ENCODE data around the gene ENTHD1. TPM values are rescaled to one million over a fixed set of nuclear protein-coding genes. Genes with fewer than 3 reads are reported as not detected.

The ENTHD1 gene
- total RNA-seq, 1 donor from 2014 or later: not detected

DNA sequence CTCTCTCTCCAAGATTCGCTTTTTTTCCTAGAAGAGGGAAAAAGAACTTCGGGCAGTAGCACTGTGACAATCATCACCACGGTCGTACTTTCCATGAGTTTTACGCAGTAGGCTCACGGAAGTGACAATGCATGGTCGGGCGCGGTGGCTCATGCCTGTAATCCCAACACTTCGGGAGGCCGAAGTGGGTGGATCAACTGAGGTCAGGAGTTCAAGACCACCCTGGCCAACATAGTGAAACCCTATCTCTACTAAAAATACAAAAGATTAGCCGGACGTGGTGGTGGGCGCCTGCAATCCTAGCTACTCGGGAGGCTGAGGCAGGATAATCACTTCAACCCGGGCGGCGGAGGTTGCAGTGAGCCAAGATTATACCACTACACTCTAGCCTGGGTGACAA is 30.7 kb upstream of the ENTHD1 start:
- H3K27me3 Mint-ChIP-seq (ENCODE audit: low read depth): peaks cover 3% of the 10 kb centered on the region
- no peak overlapping the region for H3K27ac Mint-ChIP-seq (ENCODE audit: unreplicated experiment)
- no peak overlapping the region for H3K4me3 Mint-ChIP-seq
- no peaks in the 10 kb centered on the region for H3K9me3 Mint-ChIP-seq
- no peaks in the 10 kb centered on the region for H3K36me3 Mint-ChIP-seq (ENCODE audit: low read depth)
- peaks cover 9% of the 10 kb centered on the region for H3K4me1 Mint-ChIP-seq
- no peak for DNase-seq (ENCODE audit: low read depth, low spot score)
- TF ChIP-seq, protein P1, sequence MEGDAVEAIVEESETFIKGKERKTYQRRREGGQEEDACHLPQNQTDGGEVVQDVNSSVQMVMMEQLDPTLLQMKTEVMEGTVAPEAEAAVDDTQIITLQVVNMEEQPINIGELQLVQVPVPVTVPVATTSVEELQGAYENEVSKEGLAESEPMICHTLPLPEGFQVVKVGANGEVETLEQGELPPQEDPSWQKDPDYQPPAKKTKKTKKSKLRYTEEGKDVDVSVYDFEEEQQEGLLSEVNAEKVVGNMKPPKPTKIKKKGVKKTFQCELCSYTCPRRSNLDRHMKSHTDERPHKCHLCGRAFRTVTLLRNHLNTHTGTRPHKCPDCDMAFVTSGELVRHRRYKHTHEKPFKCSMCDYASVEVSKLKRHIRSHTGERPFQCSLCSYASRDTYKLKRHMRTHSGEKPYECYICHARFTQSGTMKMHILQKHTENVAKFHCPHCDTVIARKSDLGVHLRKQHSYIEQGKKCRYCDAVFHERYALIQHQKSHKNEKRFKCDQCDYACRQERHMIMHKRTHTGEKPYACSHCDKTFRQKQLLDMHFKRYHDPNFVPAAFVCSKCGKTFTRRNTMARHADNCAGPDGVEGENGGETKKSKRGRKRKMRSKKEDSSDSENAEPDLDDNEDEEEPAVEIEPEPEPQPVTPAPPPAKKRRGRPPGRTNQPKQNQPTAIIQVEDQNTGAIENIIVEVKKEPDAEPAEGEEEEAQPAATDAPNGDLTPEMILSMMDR (conservative IDR thresholded peaks at IDR 0.05): no peak

DNA sequence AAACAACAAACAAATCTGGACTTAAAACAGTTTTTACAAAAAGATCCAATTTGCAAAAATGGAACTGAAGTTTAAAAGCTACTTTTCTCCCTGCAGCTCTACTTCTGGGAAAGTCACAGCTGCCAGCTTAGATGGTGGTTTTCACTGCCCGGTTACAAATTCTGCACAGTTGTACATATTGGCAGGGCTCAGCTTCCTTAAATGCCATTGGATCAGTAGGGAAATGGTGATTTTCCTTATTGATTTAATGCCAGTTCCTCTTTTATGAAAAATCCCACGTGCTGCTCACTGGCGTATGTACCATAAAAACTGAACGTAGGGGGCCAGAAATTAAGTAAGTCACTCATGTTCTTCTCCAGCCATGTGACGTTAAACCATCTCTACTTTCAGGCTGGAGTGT is 30.1 kb upstream of the ENTHD1 start:
- H3K9me3 Mint-ChIP-seq: no peaks in the 10 kb centered on the region
- DNase-seq (ENCODE audit: low read depth, low spot score): no peak
- peaks cover 9% of the 10 kb centered on the region for H3K4me1 Mint-ChIP-seq
- H3K27ac Mint-ChIP-seq (ENCODE audit: unreplicated experiment): no peak overlapping the region
- TF ChIP-seq, protein P1 (conservative IDR thresholded peaks at IDR 0.05): no peak
- H3K27me3 Mint-ChIP-seq (ENCODE audit: low read depth): peaks cover 3% of the 10 kb centered on the region
- no peak overlapping the region for H3K4me3 Mint-ChIP-seq
- no peaks in the 10 kb centered on the region for H3K36me3 Mint-ChIP-seq (ENCODE audit: low read depth)

DNA sequence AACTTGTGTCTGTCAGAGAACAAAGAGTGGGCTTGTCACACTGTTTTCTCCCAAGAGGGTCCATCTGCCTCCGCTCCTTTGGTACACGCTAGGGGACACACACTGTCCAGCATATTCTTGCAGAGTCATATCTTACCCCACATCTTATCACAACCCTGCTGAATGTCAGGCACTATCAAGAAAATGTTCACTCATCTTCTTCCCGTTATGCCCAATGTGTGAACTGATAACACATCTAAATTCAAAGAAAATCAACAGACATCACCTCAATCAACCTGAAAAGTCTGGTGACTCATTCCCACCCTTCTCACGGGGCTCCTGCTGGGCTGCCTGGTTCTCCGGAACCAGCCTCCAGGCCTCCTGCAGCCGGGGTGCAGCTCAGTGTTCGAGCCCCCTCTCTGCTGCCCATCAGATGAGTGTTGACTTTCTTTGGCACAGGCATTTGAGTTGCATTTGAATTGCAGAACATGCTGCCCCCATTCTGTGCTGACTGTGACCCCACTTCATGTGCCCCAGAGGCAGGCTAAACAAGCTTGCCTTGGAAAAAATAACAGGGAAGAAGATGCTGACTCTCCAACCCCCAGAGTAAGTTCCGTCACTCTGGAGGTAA is 26.7 kb upstream of the ENTHD1 start:
- peaks cover 7% of the 10 kb centered on the region for H3K27me3 Mint-ChIP-seq (ENCODE audit: low read depth)
- H3K36me3 Mint-ChIP-seq (ENCODE audit: low read depth): no peaks in the 10 kb centered on the region
- no peak for DNase-seq (ENCODE audit: low read depth, low spot score)
- TF ChIP-seq, protein P1 (conservative IDR thresholded peaks at IDR 0.05): no peak
- H3K9me3 Mint-ChIP-seq: no peaks in the 10 kb centered on the region
- no peak overlapping the region for H3K27ac Mint-ChIP-seq (ENCODE audit: unreplicated experiment)
- H3K4me3 Mint-ChIP-seq: no peak overlapping the region
- H3K4me1 Mint-ChIP-seq: peaks cover 10% of the 10 kb centered on the region

DNA sequence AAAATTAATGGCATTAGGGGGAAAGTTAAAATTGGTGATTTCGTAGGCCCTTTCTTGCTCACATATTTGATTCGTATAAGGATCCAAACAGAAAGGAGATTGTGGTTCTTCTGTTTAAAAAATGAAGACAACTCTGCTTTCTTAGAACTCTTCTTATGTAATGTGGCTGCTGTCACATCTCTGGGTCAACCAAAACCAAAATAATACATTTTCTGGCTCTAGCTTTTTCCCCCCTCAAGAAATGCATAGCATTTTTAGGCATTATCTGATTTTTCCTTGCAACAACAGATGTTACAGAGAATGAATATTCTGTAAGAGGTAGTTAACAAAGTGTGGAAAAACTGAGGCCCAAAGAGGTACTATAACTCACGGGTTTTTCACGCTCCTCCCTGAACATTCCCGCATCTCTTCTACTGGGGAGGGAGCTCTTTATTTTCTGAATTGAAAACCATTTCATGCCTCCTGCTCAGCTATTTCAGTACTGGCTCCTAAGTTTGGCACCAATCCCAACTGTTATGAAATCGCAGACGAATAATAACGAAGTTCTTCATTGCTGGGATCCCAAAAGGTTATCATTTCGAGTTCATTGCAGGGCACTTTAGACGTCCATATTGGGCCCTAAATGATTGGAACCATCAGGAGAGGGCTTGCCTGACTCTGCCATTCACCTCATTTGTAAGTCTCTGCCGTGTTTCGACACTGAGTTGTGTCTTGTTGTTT is 24.4 kb upstream of the ENTHD1 start:
- Mint-ChIP-seq H3K4me1 (peaks cover 21% of the 10 kb centered on the region), H3K27ac (ENCODE audit: unreplicated experiment) (no peak overlapping the region), H3K27me3 (ENCODE audit: low read depth) (peaks cover 9% of the 10 kb centered on the region), H3K4me3 (no peak overlapping the region), H3K36me3 (ENCODE audit: low read depth) (no peaks in the 10 kb centered on the region), H3K9me3 (no peaks in the 10 kb centered on the region)
- TF ChIP-seq, protein P1 (conservative IDR thresholded peaks at IDR 0.05): no peak
- no peak for DNase-seq (ENCODE audit: low read depth, low spot score)

DNA sequence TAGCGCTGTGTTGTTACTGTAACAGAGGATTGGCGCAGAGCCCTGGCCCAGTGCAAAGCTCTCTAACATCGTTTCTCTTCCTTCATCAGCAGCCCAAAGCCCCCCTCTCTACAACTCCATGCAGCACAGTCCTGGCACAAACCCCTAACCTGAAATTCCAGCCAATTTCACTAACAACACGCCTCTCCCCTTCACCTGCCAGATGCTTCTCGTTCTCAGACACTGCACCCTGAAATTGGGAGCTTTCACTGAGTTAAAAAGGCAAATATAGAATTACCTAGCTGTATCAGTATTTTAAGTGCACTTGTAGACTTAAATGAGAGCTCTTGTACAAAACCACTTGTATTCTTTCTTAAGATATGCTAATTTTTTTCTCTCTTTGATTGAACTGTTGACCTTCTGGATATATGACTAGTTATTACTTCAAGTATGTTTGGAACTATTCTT is 23.7 kb upstream of the ENTHD1 start:
- TF ChIP-seq, protein P1 (conservative IDR thresholded peaks at IDR 0.05): no peak
- Mint-ChIP-seq H3K4me1 (peaks cover 21% of the 10 kb centered on the region), H3K4me3 (no peak overlapping the region), H3K36me3 (ENCODE audit: low read depth) (no peaks in the 10 kb centered on the region), H3K9me3 (no peaks in the 10 kb centered on the region), H3K27ac (ENCODE audit: unreplicated experiment) (no peak overlapping the region), H3K27me3 (ENCODE audit: low read depth) (peaks cover 5% of the 10 kb centered on the region)
- no peak for DNase-seq (ENCODE audit: low read depth, low spot score)
